Upper lobe of left lung (tissue), 6 donors: ENCODE measurements around the gene CCDC40. TPM values are rescaled to one million over a fixed set of nuclear protein-coding genes. Genes with fewer than 3 reads are reported as not detected.

Experiments
- ATAC-seq, 2 donors: fragments of 200-7000 bp; cut with Tn5 transposase; one replicate each; pipeline ENCODE4 v1.9.1; 2022; ENCODE audit warnings: mild to moderate bottlenecking in 2 of 2, moderate library complexity in 2 of 2; ENCODE audit not compliant: low FRiP score in 2 of 2
- DNase-seq, 2 donors: peaks; one replicate each; pipeline ENCODE4 v3.0.0-alpha.2; 2019 to 2020
- H3K27ac ChIP-seq, 4 donors: fragments of 200-600 bp; sonication (generic); one replicate each; pipeline ENCODE4 v1.5.1; 2016 to 2019
- H3K27me3 ChIP-seq, 4 donors: fragments of 200-600 bp; sonication (generic); one replicate each; pipeline ENCODE4 v1.5.1; 2017 to 2019
- H3K36me3 ChIP-seq, 4 donors: fragments of 200-600 bp; sonication (generic); one replicate each; pipeline ENCODE4 v1.5.1; 2016 to 2019
- H3K4me1 ChIP-seq, 4 donors: fragments of 200-600 bp; sonication (generic); one replicate each; pipeline ENCODE4 v1.5.1; 2018 to 2019
- H3K4me3 ChIP-seq, 4 donors: fragments of 200-600 bp; sonication (generic); one replicate each; pipeline ENCODE4 v1.5.1; 2017 to 2019; ENCODE audit warnings: mild to moderate bottlenecking in 2 of 4, moderate library complexity in 1 of 4
- H3K9me3 ChIP-seq, 4 donors: fragments of 200-600 bp; sonication (generic); one replicate each; pipeline ENCODE4 v1.5.1; 2018 to 2019
- CTCF ChIP-seq, 6 experiments: fragments of 450-650 bp in 4 of 6; fragments of 200-600 bp in 2 of 6; sonication (generic) in 2 of 6; IDR thresholded peaks; one replicate each; pipeline ENCODE4 v1.5.1; 2016 to 2019; ENCODE audit warnings: antibody characterized with exemption in 6 of 6
- EP300 ChIP-seq, 4 donors: sonication (generic); formaldehyde crosslinking; IDR thresholded peaks; one replicate each; pipeline ENCODE4 v1.5.1; 2017; ENCODE audit warnings: antibody characterized with exemption in 4 of 4, control low read depth in 2 of 4
- POLR2A ChIP-seq, 4 donors: fragments of 450-650 bp; IDR thresholded peaks; one replicate each; pipeline ENCODE4 v1.5.1; 2016 to 2017; ENCODE audit warnings: antibody characterized with exemption in 4 of 4, mild to moderate bottlenecking in 2 of 4
- POLR2AphosphoS5 ChIP-seq, 2 donors: sonication (generic); formaldehyde crosslinking; IDR thresholded peaks; one replicate each; pipeline ENCODE4 v1.5.1; 2017; ENCODE audit warnings: antibody characterized with exemption in 2 of 2
- WGBS, 2 donors: methylation state at CpG; one replicate each; pipeline ENCODE4 v1.1.5; 2017 to 2018; 5-methylcytosine and 5-hydroxymethylcytosine counted together
- total RNA-seq, 6 donors: library from RNA; depleted of rRNA in 4 of 6; stranded (reverse); fragments of >200 nt in 4 of 6; gene quantifications; one replicate each; pipeline versions ENCODE4 v1.1.0 to v1.2.1, GENCODE V29; 2016 to 2021
- donor health status: DM: no; HTN: no; CAD: no; lungs with moderate emphysema.
- donor health status: DM: no; HTN: yes; CAD: no; lungs with severe emphysema.

The CCDC40 gene
- total RNA-seq, 6 donors from 2014 or later, result 4.1 to 96.4 (median 24.2) TPM

- H3K27me3 ChIP-seq, result no peaks in the 10 kb centered on the region
- peaks cover 8 to 13% (median 11%) of the 10 kb centered on the region in 4 donors for H3K36me3 ChIP-seq
- DNase-seq (no peak), ATAC-seq (no peak)
- H3K9me3 ChIP-seq, result no peaks in the 10 kb centered on the region
- no peaks in the 10 kb centered on the region for H3K4me1 ChIP-seq
- WGBS, 2 donors, result 32 to 42% methylated on average over 4 of the region's 4 CpGs
- no peak overlapping the region for H3K4me3 ChIP-seq
- TF ChIP-seq POLR2AphosphoS5 (IDR thresholded peaks at IDR 0.05) (no peak), EP300 (IDR thresholded peaks at IDR 0.05) (no peak), POLR2A (IDR thresholded peaks at IDR 0.05) (no peak), CTCF (IDR thresholded peaks at IDR 0.05) (no peak)
- no peak overlapping the region for H3K27ac ChIP-seq
These were observed 92.6 kb downstream of the CCDC40 start for GRCh38 chr17:80129006-80129565.

GRCh38 chr17:80130992-80131391 lies 94.5 kb downstream of the CCDC40 start:
- DNase-seq (no peak), ATAC-seq (no peak)
- Histone ChIP-seq H3K27me3 (no peaks in the 10 kb centered on the region), H3K9me3 (no peaks in the 10 kb centered on the region), H3K4me3 (no peak overlapping the region), H3K4me1 (no peaks in the 10 kb centered on the region), H3K36me3 (peaks cover 23 to 32% (median 29%) of the 10 kb centered on the region in 4 donors), H3K27ac (no peak overlapping the region)
- TF ChIP-seq POLR2AphosphoS5 (IDR thresholded peaks at IDR 0.05) (no peak), EP300 (IDR thresholded peaks at IDR 0.05) (no peak), POLR2A (IDR thresholded peaks at IDR 0.05) (no peak), CTCF (IDR thresholded peaks at IDR 0.05) (no peak)
- 88 to 91% methylated on average over 3 of the region's 3 CpGs for WGBS, 2 donors

GRCh38 chr17:80132906-80133625 lies 96.6 kb downstream of the CCDC40 start:
- H3K4me1 ChIP-seq, result no peaks in the 10 kb centered on the region
- 91 to 92% methylated on average over 5 of the region's 5 CpGs for WGBS, 2 donors
- peaks cover 26 to 53% (median 49%) of the 10 kb centered on the region in 4 donors for H3K36me3 ChIP-seq
- no peaks in the 10 kb centered on the region for H3K27me3 ChIP-seq
- H3K9me3 ChIP-seq, result no peaks in the 10 kb centered on the region
- ATAC-seq (no peak), DNase-seq (no peak)
- no peak overlapping the region for H3K27ac ChIP-seq
- H3K4me3 ChIP-seq, result no peak overlapping the region
- TF ChIP-seq EP300 (IDR thresholded peaks at IDR 0.05), result no peak
- no peak for TF ChIP-seq POLR2AphosphoS5 (IDR thresholded peaks at IDR 0.05)
- TF ChIP-seq POLR2A (IDR thresholded peaks at IDR 0.05), result no peak
- no peak for TF ChIP-seq CTCF (IDR thresholded peaks at IDR 0.05)

GRCh38 chr17:80133626-80133970 lies 97.2 kb downstream of the CCDC40 start:
- 90 to 94% methylated on average over 2 to 6 of the region's 6 CpGs for WGBS, 2 donors
- H3K4me1 ChIP-seq, result no peaks in the 10 kb centered on the region
- TF ChIP-seq POLR2A (IDR thresholded peaks at IDR 0.05), result no peak
- TF ChIP-seq EP300 (IDR thresholded peaks at IDR 0.05), result no peak
- TF ChIP-seq POLR2AphosphoS5 (IDR thresholded peaks at IDR 0.05), result no peak
- TF ChIP-seq CTCF (IDR thresholded peaks at IDR 0.05), result no peak
- no peak for DNase-seq
- peaks cover 28 to 58% (median 55%) of the 10 kb centered on the region in 4 donors for H3K36me3 ChIP-seq
- no peak overlapping the region for H3K4me3 ChIP-seq
- no peaks in the 10 kb centered on the region for H3K9me3 ChIP-seq
- no peak overlapping the region for H3K27ac ChIP-seq
- no peaks in the 10 kb centered on the region for H3K27me3 ChIP-seq
- ATAC-seq, result no peak

- 93 to 94% methylated on average over 4 to 9 of the region's 9 CpGs for WGBS, 2 donors
- DNase-seq (no peak), ATAC-seq (no peak)
- Histone ChIP-seq H3K27ac (no peak overlapping the region), H3K4me1 (no peaks in the 10 kb centered on the region), H3K4me3 (no peak overlapping the region), H3K36me3 (peaks cover 48 to 94% (median 81%) of the 10 kb centered on the region in 4 donors), H3K9me3 (no peaks in the 10 kb centered on the region), H3K27me3 (no peaks in the 10 kb centered on the region)
- no peak for TF ChIP-seq POLR2AphosphoS5 (IDR thresholded peaks at IDR 0.05)
- TF ChIP-seq EP300 (IDR thresholded peaks at IDR 0.05), result no peak
- TF ChIP-seq CTCF (IDR thresholded peaks at IDR 0.05), result no peak
- TF ChIP-seq POLR2A (IDR thresholded peaks at IDR 0.05), result no peak
These were observed 100.7 kb downstream of the CCDC40 start for GRCh38 chr17:80137131-80137530.
